Brain microvascular endothelial cell (primary cell): ENCODE data around the gene SLC26A5.

ENCODE experiments used
- DNase-seq: peaks from one replicate; pipeline ENCODE4 v3.0.0-alpha.2; 2020
- H3K27ac ChIP-seq: fragments of 250-450 bp; sonication (Bioruptor Pico); 2 replicates; pipeline ENCODE4 v1.5.1; 2020; ENCODE audit warnings: mild to moderate bottlenecking, moderate library complexity
- H3K27me3 ChIP-seq: fragments of 250-450 bp; sonication (Bioruptor Pico); replicated peaks from 2 replicates; pipeline ENCODE4 v1.5.1; 2020; ENCODE audit warnings: mild to moderate bottlenecking
- H3K36me3 ChIP-seq: fragments of 250-450 bp; sonication (Bioruptor Pico); replicated peaks from 2 replicates; pipeline ENCODE4 v1.5.1; 2020; ENCODE audit warnings: mild to moderate bottlenecking
- H3K4me3 ChIP-seq: 2 replicates; pipeline ENCODE4 v1.5.1; 2011; ENCODE audit warnings: low read depth, mild to moderate bottlenecking, control low read depth, low read length, moderate library complexity
- CTCF ChIP-seq: IDR thresholded peaks from 2 replicates; pipeline ENCODE4 v1.5.1; 2011; ENCODE audit warnings: low read depth, mild to moderate bottlenecking, moderate library complexity, low read length, control low read depth, inconsistent platforms; ENCODE audit errors: missing control alignments
- in situ Hi-C: cut with HindIII; loops from 2 replicates; pipeline ENCODE4 v1.10.0; 2017; ENCODE audit warnings: low sequenced_read_pairs, low pct_ligation_motif_present

The SLC26A5 gene

GRCh38 chr7:103341466-103341865 lies 104.5 kb downstream of the SLC26A5 start:
- H3K36me3 ChIP-seq: peaks cover 39% of the 10 kb centered on the region
- no peaks in the 10 kb centered on the region for H3K27me3 ChIP-seq
- in situ Hi-C loops: no loop called here
- no peak overlapping the region for H3K4me3 ChIP-seq
- no peak for TF ChIP-seq CTCF
- no peak overlapping the region for H3K27ac ChIP-seq
- DNase-seq: no peak

DNA sequence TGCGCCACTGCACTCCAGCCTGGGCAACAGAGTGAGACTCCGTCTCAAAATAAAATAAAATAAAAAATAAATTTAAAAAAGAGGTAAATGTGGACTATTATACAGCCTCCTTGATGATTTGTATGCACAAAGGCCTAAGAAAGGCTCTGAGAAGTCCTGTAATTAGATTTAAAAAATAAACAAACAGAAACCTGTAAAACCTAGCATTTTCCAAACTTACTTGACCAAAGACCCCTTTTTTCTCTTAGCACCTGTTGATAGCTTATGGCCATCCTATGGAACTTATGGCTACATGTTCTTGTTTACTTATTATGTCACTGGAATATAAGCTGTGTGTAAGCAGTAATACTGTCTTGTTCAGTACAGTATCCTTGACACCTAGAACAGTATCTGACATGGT lies 107.1 kb downstream of the SLC26A5 start:
- no peak for TF ChIP-seq CTCF
- Histone ChIP-seq H3K36me3 (peaks cover 53% of the 10 kb centered on the region), H3K4me3 (no peak overlapping the region), H3K27me3 (no peaks in the 10 kb centered on the region), H3K27ac (no peak overlapping the region)
- no peak for DNase-seq
- in situ Hi-C loops: no loop called here

GRCh38 chr7:103336761-103337160 lies 109.2 kb downstream of the SLC26A5 start:
- no peak for DNase-seq
- Histone ChIP-seq H3K27me3 (no peaks in the 10 kb centered on the region), H3K4me3 (no peak overlapping the region), H3K36me3 (peaks cover 60% of the 10 kb centered on the region), H3K27ac (no peak overlapping the region)
- in situ Hi-C loops: no loop called here
- TF ChIP-seq CTCF: no peak

DNA sequence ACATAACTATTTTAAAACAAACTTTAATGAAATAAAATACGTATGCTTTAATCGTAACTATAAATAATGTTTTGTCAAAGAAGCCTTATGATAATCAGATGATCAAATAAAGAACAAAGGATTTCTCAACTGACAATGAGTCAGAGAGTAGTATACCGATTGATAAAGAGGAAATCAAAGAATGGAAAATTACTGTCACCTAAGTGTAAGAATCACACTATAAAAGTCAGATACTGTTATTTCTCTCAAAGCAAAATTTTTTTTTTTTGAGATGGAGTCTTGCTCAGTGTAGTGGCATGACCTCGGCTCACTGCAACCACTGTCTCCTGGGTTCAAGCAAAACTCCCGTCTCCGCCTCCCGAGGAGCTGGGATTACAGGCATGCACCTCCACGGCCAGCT lies 120.3 kb downstream of the SLC26A5 start:
- no peak overlapping the region for H3K27ac ChIP-seq

More for the DNA sequence above, 120.3 kb downstream of the SLC26A5 start:
- Histone ChIP-seq H3K27me3 (no peaks in the 10 kb centered on the region), H3K4me3 (no peak overlapping the region), H3K36me3 (peaks cover 55% of the 10 kb centered on the region)
- TF ChIP-seq CTCF: no peak
- no peak for DNase-seq
- in situ Hi-C loops: no loop called here
